A673 (cell line): Measurements from ENCODE around the gene KCNH8. TPM values are rescaled to one million over a fixed set of nuclear protein-coding genes. Genes with fewer than 3 reads are reported as not detected.

Experiments used
- BruUV-seq: library from RNA; stranded (reverse); fragments of 400-500 nt; replicated peaks from 2 replicates; lab custom pipeline; 2021; lab: Mats Ljungman, UMichigan
- CTCF ChIA-PET: fragments of 300-600 bp; sonication (Branson Sonifier 250); formaldehyde crosslinking; loops from one replicate; lab custom pipeline; 2022; ENCODE audit warnings: antibody characterized with exemption; lab: Charles Lee
- POLR2A ChIA-PET: fragments of 300-600 bp; sonication (Branson Sonifier 250); formaldehyde crosslinking; loops from one replicate; lab custom pipeline; 2022; ENCODE audit warnings: antibody characterized with exemption; ENCODE audit not compliant: low non-redundant PET; lab: Charles Lee
- DNase-seq: peaks from one replicate; pipeline ENCODE4 v3.0.0-alpha.2; 2015; ENCODE audit warnings: low spot score
- H3K27ac ChIP-seq: fragments of 200-600 bp; sonication (generic); 2 replicates; pipeline ENCODE4 v1.5.1; 2016; ENCODE audit warnings: mixed run types, low read depth, mild to moderate bottlenecking, mixed read lengths, antibody characterized with exemption, low read length; ENCODE audit not compliant: poor library complexity, severe bottlenecking
- H3K27me3 ChIP-seq: fragments of 200-600 bp; sonication (generic); replicated peaks from 2 replicates; pipeline ENCODE4 v1.6.1; 2017; ENCODE audit warnings: mixed run types, low read depth, mild to moderate bottlenecking, mixed read lengths, antibody characterized with exemption, low read length; ENCODE audit not compliant: insufficient read depth, poor library complexity
- H3K36me3 ChIP-seq: fragments of 200-600 bp; sonication (generic); 2 replicates; pipeline ENCODE4 v1.6.1; 2016; ENCODE audit warnings: mixed run types, mild to moderate bottlenecking, mixed read lengths, antibody characterized with exemption, low read length; ENCODE audit not compliant: insufficient read depth, poor library complexity, severe bottlenecking
- H3K4me1 ChIP-seq: fragments of 200-600 bp; sonication (generic); 2 replicates; pipeline ENCODE4 v1.6.1; 2017; ENCODE audit warnings: mixed run types, mild to moderate bottlenecking, mixed read lengths, antibody characterized with exemption, low read length; ENCODE audit not compliant: insufficient read depth, poor library complexity, severe bottlenecking
- H3K4me3 ChIP-seq: fragments of 200-600 bp; sonication (generic); 2 replicates; pipeline ENCODE4 v1.5.1; 2016; ENCODE audit warnings: low read depth, mixed run types, mild to moderate bottlenecking, mixed read lengths, low read length; ENCODE audit not compliant: poor library complexity, severe bottlenecking
- H3K9me3 ChIP-seq: fragments of 200-600 bp; sonication (generic); 2 replicates; pipeline ENCODE4 v1.6.1; 2016; ENCODE audit warnings: mixed run types, low read depth, mild to moderate bottlenecking, mixed read lengths, antibody characterized with exemption, low read length; ENCODE audit not compliant: poor library complexity, severe bottlenecking
- CTCF ChIP-seq: fragments of 300-800, 200-600 bp; sonication (generic); conservative IDR thresholded peaks from 2 replicates; pipeline ENCODE4 v1.5.1; 2017; ENCODE audit warnings: low read depth, mild to moderate bottlenecking, antibody characterized with exemption, low read length, moderate library complexity, mixed read lengths
- EZH2 ChIP-seq: fragments of 200-600 bp; sonication (generic); IDR thresholded peaks from 2 replicates; pipeline ENCODE4 v1.6.1; 2017; ENCODE audit warnings: borderline replicate concordance, low read depth, mild to moderate bottlenecking, mixed read lengths, antibody characterized with exemption, low read length; ENCODE audit not compliant: poor library complexity, severe bottlenecking
- intact Hi-C: fragments of 100-400 bp; cut with micrococcal nuclease; formaldehyde crosslinking; loops from one replicate; pipeline ENCODE4 v1.10.0; 2022; ENCODE audit not compliant: unreplicated experiment
- total RNA-seq: library from RNA; stranded (reverse); gene quantifications from 2 replicates; pipeline ENCODE4 v1.2.3, GENCODE V29; 2021

KCNH8 gene
- total RNA-seq, 1 experiment from 2014 or later: not detected

DNA sequence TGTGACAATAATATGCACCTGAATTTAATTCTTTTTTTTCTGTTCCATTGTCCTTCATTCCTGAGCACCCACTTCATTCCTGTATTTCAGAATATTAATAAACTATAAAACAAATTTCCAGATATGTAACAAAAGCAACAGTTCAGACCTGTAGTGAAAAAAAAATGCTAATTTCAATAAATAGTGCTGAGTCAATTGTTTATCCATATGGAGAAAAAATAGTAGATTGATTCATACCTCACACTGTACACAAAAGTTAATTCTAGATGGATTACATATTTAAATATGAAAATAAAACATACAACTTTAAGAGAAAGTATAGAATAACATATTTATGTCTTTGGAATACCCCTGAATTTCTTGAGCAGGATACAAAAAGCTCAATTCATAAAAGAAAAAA lies 43.9 kb upstream of the KCNH8 start:
- ChIA-PET CTCF (no interaction called here), POLR2A (no interaction called here)
- no peaks in the 10 kb centered on the region for H3K36me3 ChIP-seq
- H3K9me3 ChIP-seq: peaks cover 15% of the 10 kb centered on the region
- intact Hi-C loops: no loop called here
- no peak overlapping the region for H3K27ac ChIP-seq
- H3K27me3 ChIP-seq: no peaks in the 10 kb centered on the region
- H3K4me1 ChIP-seq: no peaks in the 10 kb centered on the region
- no TSS peak for BruUV-seq
- no peak for DNase-seq
- TF ChIP-seq CTCF (no peak), EZH2 (no peak)
- H3K4me3 ChIP-seq: no peak overlapping the region

DNA sequence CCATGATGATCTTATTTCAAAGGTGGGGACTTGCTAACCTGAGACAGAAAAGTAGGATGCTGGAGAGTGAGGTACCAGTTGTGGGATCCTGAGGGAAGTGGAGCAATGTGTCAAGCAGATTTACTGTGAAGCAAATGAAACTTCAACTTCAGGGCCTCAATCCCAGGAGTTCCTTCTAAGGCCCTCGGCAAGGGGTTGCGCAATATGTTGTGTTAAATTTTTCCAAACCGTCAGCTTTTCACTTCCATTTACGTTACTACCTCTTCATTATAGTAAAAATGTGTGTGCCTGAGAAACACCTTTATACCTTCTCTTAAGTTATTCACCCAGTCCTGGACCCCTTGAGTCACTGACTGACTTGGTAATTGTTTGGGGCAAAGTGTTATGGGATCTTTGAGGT lies 42.5 kb upstream of the KCNH8 start:
- no peak for DNase-seq
- intact Hi-C loops: no loop called here
- Histone ChIP-seq H3K27me3 (no peaks in the 10 kb centered on the region), H3K27ac (no peak overlapping the region), H3K4me3 (no peak overlapping the region), H3K4me1 (no peaks in the 10 kb centered on the region), H3K36me3 (no peaks in the 10 kb centered on the region), H3K9me3 (peaks cover 15% of the 10 kb centered on the region)
- POLR2A ChIA-PET: no interaction called here
- CTCF ChIA-PET: no interaction called here
- BruUV-seq: no TSS peak
- TF ChIP-seq CTCF (no peak), EZH2 (no peak)

GRCh38 chr3:19106307-19106706 lies 42.0 kb upstream of the KCNH8 start:
- ChIA-PET CTCF (no interaction called here), POLR2A (no interaction called here)
- TF ChIP-seq CTCF (no peak), EZH2 (no peak)
- peaks cover 15% of the 10 kb centered on the region for H3K9me3 ChIP-seq
- BruUV-seq: no TSS peak
- no peak for DNase-seq
- H3K36me3 ChIP-seq: no peaks in the 10 kb centered on the region
- H3K4me1 ChIP-seq: no peaks in the 10 kb centered on the region
- H3K4me3 ChIP-seq: no peak overlapping the region
- intact Hi-C loops: no loop called here
- no peak overlapping the region for H3K27ac ChIP-seq
- no peaks in the 10 kb centered on the region for H3K27me3 ChIP-seq
